ENCODE measurements around the gene DLL4.
A peak's percentile ranks its signal among the peaks of the same experiment; 100 is the strongest.
"Not testable (repeated sequence)": the region's sequence is repeated elsewhere in the genome, so short reads cannot be mapped to it uniquely, and the experiment has no call there.

The DLL4 gene

DNA sequence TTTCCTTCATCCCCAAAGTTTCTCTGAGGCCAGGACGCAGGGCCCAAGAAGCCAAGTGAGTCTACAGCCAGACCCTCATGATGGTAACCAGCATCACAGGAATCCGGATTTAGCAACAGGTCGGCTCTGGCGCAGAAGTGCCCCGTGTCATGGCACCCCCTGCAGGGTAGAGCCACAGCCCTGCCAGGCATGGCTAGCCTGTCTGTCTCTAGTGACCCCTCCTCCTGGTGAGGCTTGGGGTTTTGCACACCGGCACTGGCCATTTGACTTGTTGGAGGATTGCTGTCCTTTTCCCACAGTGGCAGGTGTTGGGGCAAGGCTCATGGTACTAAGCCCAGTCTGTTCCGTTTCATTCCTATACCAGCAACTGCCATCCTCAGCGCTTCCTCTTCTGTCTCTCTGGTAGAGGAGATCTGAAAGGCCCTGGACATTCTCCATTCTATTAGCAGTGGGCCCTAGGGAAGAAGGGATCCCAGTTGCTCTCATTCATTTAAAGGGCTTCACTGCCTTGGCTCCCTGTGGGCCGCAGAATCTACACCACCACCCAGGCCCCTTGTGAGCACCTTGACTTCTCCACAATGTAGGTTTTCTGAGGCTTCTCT, 14.7 kb downstream of the DLL4 start:
- no peak for DNase-seq

DNA sequence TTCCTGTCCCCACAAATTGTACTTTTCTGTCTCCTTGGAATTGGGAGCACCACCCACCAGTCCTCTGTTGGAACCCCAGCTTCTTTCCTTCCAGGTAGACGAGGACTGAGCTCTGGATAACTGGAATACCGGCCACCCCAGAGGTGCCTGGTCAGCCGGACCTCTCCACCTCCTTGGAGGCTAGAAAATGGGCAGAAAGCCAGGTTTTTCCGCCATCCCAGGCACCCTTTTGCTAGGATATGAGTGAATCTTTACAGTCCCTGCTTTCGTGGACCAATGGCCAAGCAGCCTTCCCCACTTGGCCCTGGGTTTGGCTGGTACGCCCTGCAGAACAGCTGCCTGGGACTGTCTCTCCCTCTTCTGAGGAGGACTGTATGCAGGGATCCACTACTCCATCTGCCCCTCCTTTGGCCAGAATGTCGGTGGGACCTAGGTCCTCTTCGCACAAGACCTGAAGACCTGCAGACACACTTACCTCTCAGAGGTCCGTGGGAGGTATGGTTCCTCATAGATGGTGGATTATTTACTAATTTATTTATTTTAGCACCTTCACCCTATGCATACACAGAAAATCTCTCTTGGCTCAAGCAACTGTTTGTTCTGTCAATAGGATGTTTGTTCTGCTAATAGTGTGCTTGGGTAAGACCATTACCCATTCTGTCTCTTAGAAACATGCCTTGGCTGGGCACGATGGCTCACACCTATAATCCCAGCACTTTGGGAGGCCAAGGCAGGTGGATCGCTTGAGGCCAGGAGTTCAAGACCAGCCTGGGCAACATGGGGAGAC, 15.6 kb downstream of the DLL4 start:
- no peak for DNase-seq

DNA sequence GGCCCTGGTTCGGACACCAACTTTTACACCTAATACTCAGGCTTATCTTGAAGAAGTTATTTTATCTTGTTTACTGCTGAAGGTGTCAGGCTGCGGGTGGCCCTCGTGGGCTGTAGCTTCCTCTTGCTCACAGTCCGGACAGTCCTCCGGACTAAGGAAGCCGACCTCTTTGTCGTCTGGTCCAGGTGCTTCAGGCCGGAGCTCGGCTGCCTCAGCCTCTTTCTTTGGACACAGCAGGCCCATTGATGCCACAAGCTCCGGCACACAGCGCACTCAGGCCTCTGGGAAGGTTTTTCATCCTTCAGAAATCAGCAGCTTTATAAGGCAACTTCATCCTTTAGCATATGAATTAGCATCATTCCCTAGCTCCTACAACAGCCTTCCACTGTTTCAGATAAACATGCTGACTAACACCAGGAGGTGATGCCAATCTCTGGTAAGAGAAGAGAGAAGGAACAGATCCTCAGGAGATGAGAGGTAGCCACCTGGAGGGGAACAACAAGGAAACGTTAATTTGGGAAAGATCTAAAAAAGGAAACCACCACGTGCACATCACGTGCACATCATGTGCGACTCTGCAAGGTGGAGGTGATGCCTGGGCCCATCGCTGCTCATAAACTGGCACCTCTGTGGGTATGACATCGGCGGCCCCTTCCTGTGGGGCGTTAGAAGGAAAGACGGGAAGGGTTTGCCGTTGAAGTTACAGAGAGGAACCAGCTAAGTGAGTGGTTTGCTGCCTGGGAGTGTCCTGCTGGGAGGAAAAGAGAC, 19.8 kb downstream of the DLL4 start:
- no peak for DNase-seq

DNA sequence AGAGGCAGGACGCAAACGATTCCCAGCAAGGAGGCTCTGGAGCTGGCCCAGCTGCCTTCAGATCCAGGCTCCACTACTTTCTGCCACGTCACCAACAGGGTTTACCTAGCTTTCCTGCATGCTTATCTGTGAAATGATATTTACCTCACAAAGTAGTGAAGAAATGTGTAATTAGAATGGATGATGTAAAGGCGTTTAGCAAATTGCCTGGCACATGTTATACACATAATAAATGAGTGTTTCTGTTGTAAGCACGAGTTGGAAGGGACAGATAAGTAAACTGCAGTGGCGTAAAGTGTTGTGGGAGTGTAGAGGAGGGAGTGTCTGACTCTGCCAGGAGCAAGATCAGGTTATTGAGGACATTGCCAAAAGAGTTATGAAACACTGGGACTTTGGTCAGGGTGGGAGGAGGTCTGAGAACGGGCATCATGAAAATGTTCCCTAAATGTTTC, 20.6 kb downstream of the DLL4 start:
- DNase-seq, result no peak

DNA sequence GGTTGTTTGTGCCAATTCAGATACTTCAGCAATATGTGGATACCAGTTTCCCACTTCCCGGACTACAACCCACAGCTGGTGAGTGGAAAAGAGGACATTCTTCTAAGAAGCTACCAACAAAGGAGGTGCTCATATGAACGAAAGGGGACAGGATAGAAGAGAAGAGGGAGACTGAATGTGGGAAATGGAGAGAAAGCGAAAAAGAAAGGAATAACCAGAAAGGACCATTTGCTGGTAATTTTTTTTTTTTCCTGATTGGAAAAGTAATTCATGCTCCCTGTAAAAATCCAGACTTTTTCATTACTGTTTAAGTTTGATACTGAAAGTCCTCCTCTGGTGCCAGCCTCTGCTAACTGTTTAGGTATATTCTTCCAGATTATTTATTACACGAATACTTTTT, 22.6 kb downstream of the DLL4 start:
- DNase-seq, result no peak

DNA sequence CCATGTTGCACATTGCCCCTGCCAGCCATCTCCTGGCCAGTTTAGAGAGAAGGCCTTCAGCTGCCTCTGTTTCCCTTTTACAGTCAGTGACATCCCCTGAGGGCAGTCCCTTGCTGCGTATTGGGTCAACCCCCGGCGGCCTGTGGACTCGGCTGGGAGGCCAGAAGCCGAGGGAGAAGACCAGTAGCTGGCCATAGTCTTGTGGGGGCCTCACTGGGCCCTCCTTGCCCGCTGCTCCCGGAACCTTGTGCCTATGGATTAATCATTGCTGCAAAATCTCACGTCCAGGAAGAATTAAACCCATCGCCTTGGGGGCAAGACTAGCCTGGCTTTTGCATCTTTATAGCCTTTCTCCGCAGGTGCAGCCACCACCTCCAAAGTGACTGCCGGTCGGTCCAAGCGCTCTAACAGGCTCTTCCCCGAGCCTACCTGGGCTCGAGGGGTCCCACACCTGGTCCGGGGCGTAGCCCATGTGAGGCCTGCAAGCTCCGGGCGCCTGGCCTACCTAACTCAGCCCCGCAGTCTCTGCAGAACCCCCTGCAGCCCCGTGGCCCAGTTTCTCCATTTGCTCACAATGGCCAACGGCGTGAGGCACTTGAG, 23.3 kb downstream of the DLL4 start:
- no peak for DNase-seq

DNA sequence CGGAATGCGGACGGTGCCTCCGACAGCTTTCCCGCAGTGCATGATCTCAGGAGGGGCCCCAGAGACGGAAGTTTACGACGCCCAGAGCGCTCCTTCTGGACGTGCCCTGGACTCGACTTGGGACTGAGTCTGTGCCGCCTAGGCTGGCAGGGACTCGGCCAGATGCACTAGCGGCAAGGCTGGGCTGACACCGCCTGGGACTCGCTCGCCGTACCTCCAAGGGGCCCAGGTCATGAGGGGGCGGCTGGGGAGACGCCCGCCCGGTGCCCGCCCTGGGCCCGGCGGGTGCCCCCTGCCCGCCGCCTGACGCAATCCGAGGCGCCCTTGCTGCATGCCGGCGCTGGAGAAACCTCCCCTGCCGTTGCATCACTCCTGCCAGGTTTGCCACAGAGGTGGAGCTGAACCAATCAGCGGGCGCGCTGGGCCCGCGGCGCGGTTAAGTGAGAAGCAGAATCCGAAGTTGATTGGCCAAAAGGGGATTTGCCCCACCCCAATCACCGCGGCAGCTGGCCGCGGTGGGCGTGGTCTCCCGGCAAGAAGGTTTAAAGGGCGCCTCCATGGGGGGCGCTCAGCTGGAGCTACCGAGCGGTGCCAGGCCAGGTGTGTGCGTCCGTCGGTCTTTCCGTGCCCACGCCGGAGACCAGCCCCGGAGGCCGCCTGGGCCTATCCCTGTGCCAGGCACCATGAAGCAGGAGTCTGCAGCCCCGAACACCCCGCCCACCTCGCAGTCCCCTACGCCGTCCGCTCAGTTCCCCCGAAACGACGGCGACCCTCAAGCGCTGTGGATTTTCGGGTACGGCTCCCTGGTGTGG, 24.0 kb downstream of the DLL4 start, which contains the start of gene CHAC1:
CHAC1 (plus strand) TSS at position 571 of the 812 bp plus-strand sequence; CDS start at position 684, 113 bp downstream.
- peak; percentile 93 for DNase-seq

DNA sequence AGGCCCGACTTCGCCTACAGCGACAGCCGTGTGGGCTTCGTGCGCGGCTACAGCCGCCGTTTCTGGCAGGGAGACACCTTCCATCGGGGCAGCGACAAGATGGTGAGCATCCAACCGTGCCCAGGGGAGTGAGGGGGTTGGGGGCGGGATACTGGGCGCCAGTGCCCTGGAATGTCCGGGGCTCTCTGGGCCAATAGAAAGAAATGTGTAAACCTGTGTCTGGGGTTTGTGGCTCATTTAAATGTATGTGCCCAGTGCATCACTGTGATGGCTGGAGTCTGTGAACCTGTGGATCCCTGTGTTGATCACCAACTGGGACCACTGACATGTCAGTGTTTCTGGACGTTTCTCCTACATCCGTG, 24.6 kb downstream of the DLL4 start:
- no peak for DNase-seq

DNA sequence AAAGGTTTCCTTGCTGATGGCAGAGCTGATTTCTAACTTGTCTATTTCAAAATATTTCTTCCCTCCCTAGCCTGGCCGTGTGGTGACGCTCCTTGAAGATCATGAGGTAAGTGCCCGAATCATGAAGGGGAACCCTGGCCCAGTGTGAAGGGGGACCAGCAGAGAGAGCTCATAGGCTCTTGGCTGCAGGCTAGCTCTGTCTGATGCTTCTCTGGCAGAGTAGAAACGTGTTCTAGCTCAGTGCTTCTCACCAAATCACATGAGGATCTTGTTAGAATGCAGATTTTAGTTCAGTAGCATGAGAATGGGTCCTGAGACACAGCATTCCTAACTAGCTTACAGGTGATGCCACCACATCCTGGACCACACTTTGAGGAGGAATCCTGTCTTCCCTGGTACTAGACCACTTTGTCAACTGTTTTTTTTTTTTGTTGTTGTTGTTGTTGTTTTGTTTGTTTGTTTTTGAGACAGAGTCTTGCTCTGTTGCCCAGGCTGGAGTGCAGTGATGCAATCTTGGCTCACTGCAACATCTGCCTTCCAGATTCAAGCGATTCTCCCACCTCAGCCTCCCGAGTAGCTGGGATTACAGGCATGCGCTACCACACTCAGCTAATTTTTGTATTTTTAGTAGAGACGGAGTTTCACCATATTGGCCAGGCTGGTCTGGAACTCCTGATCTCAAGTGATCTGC, 25.2 kb downstream of the DLL4 start:
- DNase-seq, result not testable (repeated sequence)

DNA sequence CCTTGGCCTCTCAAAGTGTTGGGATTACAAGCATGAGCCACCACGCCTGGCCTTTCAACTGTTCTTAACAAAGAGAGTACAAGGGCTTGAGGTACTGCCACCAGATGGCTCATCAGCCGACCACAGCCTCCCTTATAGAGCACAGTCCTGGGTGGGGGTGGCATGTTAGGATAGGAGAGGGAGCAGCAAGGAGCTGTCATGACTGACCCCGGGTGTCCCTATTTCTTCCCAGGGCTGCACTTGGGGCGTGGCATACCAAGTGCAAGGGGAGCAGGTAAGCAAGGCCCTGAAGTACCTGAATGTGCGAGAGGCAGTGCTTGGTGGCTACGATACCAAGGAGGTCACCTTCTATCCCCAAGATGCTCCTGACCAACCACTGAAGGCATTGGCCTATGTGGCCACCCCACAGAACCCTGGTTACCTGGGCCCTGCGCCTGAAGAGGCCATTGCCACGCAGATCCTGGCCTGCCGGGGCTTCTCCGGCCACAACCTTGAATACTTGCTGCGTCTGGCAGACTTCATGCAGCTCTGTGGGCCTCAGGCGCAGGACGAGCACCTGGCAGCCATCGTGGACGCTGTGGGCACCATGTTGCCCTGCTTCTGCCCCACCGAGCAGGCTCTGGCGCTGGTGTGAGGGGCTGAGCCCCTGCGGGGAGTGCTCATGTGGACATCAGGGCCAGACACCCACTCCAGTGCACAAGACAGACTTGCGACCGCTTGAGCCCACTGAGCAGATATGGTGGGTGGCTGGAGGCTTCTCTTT, 26.2 kb downstream of the DLL4 start:
- no peak for DNase-seq

DNA sequence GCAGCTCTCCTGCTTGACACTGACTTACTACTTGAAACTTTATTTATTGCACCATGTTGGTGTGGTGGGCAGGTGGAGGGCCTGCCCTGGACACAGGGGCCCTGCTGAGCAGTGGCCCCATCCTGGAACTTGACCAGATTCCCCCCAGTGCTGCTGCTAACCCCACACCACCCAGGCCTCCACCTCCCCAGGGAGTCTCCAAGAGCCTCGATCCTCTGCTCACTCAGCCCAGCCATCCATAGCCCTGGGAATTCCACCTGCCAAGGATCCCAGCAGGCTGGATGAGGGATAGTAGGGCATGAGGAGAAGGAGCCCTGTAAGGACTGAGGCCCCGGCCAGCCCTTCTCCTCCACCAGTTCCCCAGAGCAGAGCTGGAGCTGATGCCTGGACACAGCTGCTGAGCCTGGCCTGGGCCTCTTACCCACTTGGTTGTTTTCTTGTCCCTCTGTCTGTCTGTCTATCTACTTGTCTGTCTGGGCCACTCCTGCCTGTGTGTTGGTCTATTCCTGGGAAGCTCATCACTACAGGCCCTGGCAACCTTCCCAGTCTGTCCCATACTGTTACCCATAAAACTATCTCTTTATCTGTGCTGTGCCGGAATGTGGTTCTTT, 26.9 kb downstream of the DLL4 start:
- DNase-seq, result no peak

DNA sequence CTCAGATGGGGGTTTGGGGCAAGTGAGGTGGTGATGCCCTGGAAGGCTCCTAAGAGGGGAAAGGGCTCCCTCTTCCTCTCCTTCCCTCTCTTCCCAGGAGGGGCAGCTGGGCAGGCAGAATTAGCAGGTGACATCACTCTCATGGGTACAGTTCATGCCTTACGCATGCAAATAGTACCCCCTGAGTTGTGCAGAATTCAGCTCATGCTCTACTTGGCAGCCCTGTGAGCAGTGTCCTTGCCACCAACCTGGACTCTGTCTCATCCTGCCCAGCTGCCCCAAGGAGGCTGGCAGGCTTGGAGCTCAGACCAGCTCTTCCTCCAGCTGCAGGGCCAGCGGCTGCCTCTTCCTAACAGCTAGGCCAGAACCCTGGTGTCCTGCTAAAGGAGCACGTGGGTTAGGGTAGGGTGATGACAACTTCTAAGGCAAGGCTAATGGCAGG, 27.4 kb downstream of the DLL4 start:
- no peak for DNase-seq

DNA sequence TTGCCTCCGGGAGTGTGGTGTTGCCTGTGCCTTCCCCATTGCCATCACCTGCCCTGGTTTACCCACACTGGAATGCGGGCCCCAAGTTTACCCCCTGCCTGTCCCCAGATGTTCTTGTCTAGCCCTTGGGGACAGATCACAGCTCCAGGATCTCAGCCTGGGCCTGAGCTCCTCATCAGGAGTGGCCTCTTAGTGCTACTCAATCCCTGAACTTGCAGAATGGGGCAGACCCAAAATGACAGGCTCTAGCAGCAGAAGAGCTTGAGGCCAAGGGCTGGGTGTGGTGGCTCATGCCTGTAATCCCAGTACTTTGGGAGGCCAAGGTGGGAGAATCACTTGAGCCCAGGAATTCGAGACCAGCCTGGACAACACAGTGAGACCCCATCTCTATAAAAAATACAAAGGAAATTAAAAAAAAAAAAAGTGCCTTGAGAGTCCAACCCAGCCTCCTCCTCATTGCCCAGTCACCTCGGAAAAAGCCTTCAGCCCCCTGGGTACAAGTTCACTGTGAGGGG, 28.0 kb downstream of the DLL4 start:
- DNase-seq, result no peak

DNA sequence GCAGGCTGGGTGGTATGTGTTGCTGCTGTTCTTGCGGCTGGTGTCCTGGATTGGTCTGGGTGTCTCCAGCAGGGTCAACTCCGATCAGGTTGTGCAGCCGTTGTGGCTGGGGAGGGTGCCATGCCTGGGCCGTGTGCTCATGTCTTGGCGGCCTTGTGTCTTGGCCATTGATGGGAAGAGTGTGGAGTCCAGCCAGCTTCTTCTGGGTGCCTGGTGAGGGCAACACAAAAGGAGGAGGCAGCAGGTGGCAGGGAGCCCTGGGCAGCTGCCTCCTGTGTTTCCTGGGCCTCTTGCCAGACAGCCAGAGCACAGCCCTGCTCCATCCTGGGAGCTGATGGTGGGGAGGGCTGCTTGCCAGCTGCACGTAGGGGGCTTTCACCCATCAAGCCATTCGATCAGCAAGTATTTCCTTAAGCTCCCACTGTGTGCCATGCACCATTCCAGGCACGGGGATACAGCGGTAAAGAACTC, 28.5 kb downstream of the DLL4 start:
- DNase-seq, result peak; percentile 67

DNA sequence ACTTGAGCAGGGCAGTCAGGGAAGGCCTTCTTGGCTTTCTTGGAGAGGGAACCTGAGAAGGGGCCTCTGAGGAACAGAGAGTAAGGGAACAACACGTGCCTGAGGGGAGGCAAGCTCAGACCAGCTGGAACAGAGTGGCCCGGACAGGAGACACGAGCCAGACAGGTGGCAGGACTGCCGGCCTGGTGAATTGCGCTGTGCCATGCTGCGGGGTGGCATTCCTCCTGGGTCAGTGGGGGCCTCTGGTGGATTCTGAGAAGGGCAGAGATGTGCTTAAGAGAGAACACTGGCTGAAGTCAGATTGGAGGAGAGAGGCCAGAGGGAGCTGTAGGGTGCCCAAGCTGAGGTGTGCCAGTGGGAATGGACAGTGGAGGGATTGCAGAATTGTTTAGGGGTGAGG, 29.0 kb downstream of the DLL4 start:
- peak; percentile 48 for DNase-seq

DNA sequence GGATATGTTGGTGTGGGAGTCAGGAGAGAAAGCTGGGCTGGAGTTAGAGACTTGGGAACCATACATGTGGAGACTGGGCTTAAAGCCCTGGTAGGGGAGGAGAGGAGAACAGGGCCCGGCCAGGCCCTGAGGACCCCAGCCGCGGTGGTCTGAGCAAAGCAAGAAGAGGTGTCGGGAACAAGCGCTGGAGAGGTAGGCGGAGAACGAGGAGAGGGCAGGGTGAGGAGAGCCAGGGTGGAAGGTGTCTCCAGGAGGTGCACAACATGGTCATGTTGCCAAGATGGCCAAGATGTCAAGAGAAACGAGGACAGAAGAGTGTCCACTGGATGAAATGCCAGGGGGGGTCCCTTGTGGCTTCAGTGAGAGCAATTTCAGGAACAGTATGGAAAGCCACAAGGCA, 29.6 kb downstream of the DLL4 start:
- DNase-seq, result no peak

DNA sequence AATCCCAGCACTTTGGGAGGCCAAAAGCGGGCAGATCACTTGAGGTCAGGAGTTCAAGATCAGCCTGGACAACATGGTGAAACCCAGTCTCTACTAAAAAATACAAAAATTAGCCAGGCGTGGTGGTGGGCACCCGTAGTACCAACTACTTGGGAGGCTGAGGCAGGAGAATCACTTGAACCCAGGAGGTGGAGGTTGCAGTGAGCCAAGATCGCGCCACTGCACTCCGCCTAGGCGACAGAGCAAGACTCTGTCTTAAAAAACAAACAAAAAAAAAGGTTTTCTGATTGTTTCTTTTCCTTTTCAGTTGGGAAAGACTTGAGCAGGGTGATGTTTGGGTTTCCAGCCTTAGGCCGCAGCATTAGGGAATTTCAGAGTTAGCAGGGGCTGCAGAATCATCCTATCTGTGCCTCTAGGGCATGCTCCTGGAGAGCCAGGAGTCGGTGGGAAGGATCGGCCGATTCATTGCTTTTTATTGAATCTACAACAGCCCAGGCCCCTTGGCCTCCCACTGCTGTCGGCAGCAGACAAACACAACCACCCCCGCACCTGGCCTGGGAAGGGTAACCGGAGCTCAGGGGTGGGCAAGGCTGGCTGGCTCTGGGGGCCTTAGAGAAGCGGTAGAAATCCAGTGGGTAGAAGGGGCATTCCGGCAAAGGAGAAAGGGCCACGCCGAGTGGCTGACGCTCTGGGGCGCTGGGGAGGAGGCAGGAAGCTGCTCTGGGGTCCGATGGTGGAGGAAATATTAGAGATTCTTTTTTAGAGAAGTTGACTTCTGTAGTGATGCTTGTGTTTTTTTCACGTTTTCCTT, 30.4 kb downstream of the DLL4 start:
- no peak for DNase-seq

DNA sequence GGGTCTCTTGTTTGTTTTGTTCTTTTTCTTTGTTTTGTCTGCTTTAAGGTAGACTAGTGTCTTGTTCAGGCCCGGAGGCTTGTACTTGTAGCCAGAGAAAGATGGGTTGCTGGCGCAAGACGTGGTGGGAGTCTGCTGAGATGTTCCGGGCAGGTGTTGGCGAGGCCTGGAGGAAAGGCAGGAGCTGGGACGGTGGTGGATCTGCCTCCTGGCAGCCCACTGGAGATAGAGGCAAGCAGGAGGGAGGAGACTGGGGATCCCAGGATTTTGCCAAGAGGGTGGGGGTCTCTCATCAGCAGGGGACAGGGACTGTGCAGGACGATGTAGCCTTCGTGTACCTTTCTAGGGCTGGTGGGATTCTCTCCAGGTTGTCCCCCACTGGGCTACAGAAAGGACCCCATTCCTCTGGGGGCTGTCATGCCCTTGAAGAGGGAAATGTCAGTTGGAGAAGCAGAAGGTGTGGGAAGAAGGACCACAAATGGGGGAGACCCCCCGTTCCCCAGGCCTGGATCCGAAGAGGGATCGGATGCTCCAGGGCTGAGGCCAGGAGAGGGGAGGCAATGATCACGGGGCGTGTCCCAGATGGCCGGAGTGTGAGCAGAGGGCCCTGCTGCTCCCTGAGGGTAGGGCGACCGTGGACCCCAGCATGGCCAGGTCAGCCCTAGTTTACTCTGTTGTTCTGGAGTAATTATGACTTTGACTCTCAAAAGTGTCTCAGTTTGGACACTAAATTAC, 31.2 kb downstream of the DLL4 start:
- no peak for DNase-seq

DNA sequence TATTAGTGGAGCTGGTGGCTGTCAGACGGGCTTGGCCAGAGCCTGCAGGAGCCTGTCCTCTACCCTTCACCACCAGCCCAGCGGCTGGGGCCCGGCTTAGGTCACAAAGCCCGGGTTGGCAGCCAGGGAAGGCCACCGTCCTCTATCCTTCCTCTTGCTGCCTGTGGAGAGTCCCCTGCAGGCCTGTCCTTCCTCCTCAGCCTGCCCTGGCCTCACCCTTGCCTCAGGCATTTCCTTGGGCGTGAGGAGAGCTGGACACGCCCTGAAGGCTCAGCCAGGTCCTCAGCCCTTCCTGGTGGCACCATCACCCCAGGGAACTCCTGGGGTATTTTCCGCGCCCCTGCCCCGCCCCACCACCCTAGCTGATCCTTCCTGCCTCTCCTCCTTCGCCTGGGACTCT, 31.8 kb downstream of the DLL4 start:
- DNase-seq, result no peak

Measured in femur (tissue), 1 donor.